CD4-positive, CD25-positive, alpha-beta regulatory T cell (primary cell): ENCODE results near the gene SLCO6A1. TPM values are rescaled to one million over a fixed set of nuclear protein-coding genes. Genes with fewer than 3 reads are reported as not detected.

Experiments used
- ATAC-seq, 2 donors: fragments of 150-1000 bp; cut with Tn5 transposase; one replicate each; pipeline ENCODE4 v1.10.0; 2021; ENCODE audit warnings: low read depth in 2 of 2, moderate number of reproducible peaks in 2 of 2, moderate library complexity in 1 of 2
- DNase-seq, 3 donors: peaks; one replicate each; pipeline versions ENCODE4 v3.0.0 to v3.0.0-alpha.2; 2012 to 2022; ENCODE audit warnings: mixed read lengths in 1 of 3
- H3K27ac ChIP-seq: one replicate; pipeline ENCODE4 v1.7.0; 2013; ENCODE audit warnings: mild to moderate bottlenecking, low read length; ENCODE audit not compliant: insufficient read depth, poor library complexity, severe bottlenecking
- H3K27me3 ChIP-seq: one replicate; pipeline ENCODE4 v1.7.0; 2013; ENCODE audit warnings: low read length; ENCODE audit not compliant: control insufficient read depth, insufficient read depth
- H3K36me3 ChIP-seq: one replicate; pipeline ENCODE4 v1.7.0; 2013; ENCODE audit warnings: mild to moderate bottlenecking, low read length, moderate library complexity; ENCODE audit not compliant: control insufficient read depth, insufficient read depth
- H3K4me1 ChIP-seq: 2 replicates; pipeline ENCODE4 v1.7.0; 2013; ENCODE audit warnings: mild to moderate bottlenecking, low read length; ENCODE audit not compliant: insufficient read depth, control insufficient read depth, poor library complexity, severe bottlenecking
- H3K4me3 ChIP-seq: one replicate; pipeline ENCODE4 v1.7.0; 2013; ENCODE audit warnings: low read depth, mild to moderate bottlenecking, low read length, moderate library complexity
- H3K9me3 ChIP-seq, 2 experiments: 1 replicate in 1 of 2; 2 replicates in 1 of 2; pipeline ENCODE4 v1.7.0; 2013; ENCODE audit warnings: low read length in 2 of 2, mild to moderate bottlenecking in 1 of 2, moderate library complexity in 1 of 2; ENCODE audit not compliant: control insufficient read depth in 2 of 2
- H3K27ac Mint-ChIP-seq, 3 donors: one replicate each; pipeline ENCODE4 v1.8.0; 2020 to 2022; ENCODE audit warnings: mild to moderate bottlenecking in 3 of 3, mixed read lengths in 3 of 3, moderate library complexity in 2 of 3
- H3K27me3 Mint-ChIP-seq: one replicate; pipeline ENCODE4 v1.8.0; 2022; ENCODE audit warnings: mild to moderate bottlenecking, mixed read lengths
- H3K36me3 Mint-ChIP-seq: one replicate; pipeline ENCODE4 v1.8.0; 2020; ENCODE audit warnings: mixed read lengths
- H3K4me1 Mint-ChIP-seq, 4 donors: one replicate each; pipeline ENCODE4 v1.8.0; 2020 to 2022; ENCODE audit warnings: mixed read lengths in 4 of 4, mild to moderate bottlenecking in 1 of 4
- H3K4me3 Mint-ChIP-seq, 4 donors: one replicate each; pipeline ENCODE4 v1.8.0; 2020 to 2022; ENCODE audit warnings: mild to moderate bottlenecking in 4 of 4, mixed read lengths in 4 of 4, moderate library complexity in 3 of 4
- H3K9me3 Mint-ChIP-seq, 7 donors: one replicate each; pipeline ENCODE4 v1.8.0; 2020 to 2022; ENCODE audit warnings: mixed read lengths in 7 of 7, mild to moderate bottlenecking in 3 of 7, moderate library complexity in 2 of 7
- polyA plus RNA-seq, 4 donors: library from polyadenylated mRNA; unstranded; fragments of 300-500 nt; fragmentation: Illumina TruSeq; gene quantifications; one replicate each; pipeline ENCODE4 v1.2.3, GENCODE V29; 2021
- total RNA-seq: library from RNA; stranded (reverse); gene quantifications from one replicate; pipeline ENCODE4 v1.2.3, GENCODE V29; 2022

The SLCO6A1 gene
- total and polyA plus RNA-seq, 5 donors from 2014 or later, result not detected

GRCh38 chr5:102537011-102537410 is 38.2 kb upstream of the SLCO6A1 start:
- H3K9me3 Mint-ChIP-seq, result peaks cover 0 to 3% (median 0%) of the 10 kb centered on the region in 7 donors
- peaks cover 9% of the 10 kb centered on the region for H3K27me3 Mint-ChIP-seq
- H3K27ac Mint-ChIP-seq, result no peak overlapping the region
- H3K9me3 ChIP-seq, result no peaks in the 10 kb centered on the region
- no peak overlapping the region for H3K27ac ChIP-seq
- DNase-seq (no peak), ATAC-seq (no peak)
- no peaks in the 10 kb centered on the region for H3K4me1 Mint-ChIP-seq
- H3K4me1 ChIP-seq, result no peaks in the 10 kb centered on the region
- H3K4me3 Mint-ChIP-seq, result no peak overlapping the region
- H3K27me3 ChIP-seq, result peaks cover 5% of the 10 kb centered on the region
- no peak overlapping the region for H3K4me3 ChIP-seq
- no peaks in the 10 kb centered on the region for H3K36me3 ChIP-seq
- no peaks in the 10 kb centered on the region for H3K36me3 Mint-ChIP-seq

- Mint-ChIP-seq H3K4me3 (no peak overlapping the region), H3K27ac (no peak overlapping the region), H3K4me1 (no peaks in the 10 kb centered on the region), H3K36me3 (no peaks in the 10 kb centered on the region), H3K27me3 (peaks cover 9% of the 10 kb centered on the region), H3K9me3 (peaks cover 0 to 3% (median 0%) of the 10 kb centered on the region in 7 donors)
- no peaks in the 10 kb centered on the region for H3K36me3 ChIP-seq
- no peak for DNase-seq
- H3K4me3 ChIP-seq, result no peak overlapping the region
- H3K4me1 ChIP-seq, result no peaks in the 10 kb centered on the region
- no peaks in the 10 kb centered on the region for H3K9me3 ChIP-seq
- no peak for ATAC-seq
- no peak overlapping the region for H3K27ac ChIP-seq
- peaks cover 5% of the 10 kb centered on the region for H3K27me3 ChIP-seq
Observed at GRCh38 chr5:102536323-102536928, 37.6 kb upstream of the SLCO6A1 start.

GRCh38 chr5:102532123-102532522 is 33.3 kb upstream of the SLCO6A1 start:
- ATAC-seq, result no peak
- Histone ChIP-seq H3K36me3 (no peaks in the 10 kb centered on the region), H3K27ac (no peak overlapping the region), H3K4me1 (no peaks in the 10 kb centered on the region), H3K9me3 (no peaks in the 10 kb centered on the region), H3K4me3 (no peak overlapping the region), H3K27me3 (no peaks in the 10 kb centered on the region)
- H3K27ac Mint-ChIP-seq, result no peak overlapping the region
- H3K4me1 Mint-ChIP-seq, result no peaks in the 10 kb centered on the region
- no peaks in the 10 kb centered on the region for H3K36me3 Mint-ChIP-seq
- DNase-seq, result no peak
- no peak overlapping the region for H3K4me3 Mint-ChIP-seq
- peaks cover 0 to 4% (median 0%) of the 10 kb centered on the region in 7 donors for H3K9me3 Mint-ChIP-seq
- no peaks in the 10 kb centered on the region for H3K27me3 Mint-ChIP-seq

GRCh38 chr5:102531506-102531905 is 32.7 kb upstream of the SLCO6A1 start:
- Histone ChIP-seq H3K36me3 (no peaks in the 10 kb centered on the region), H3K27ac (no peak overlapping the region), H3K27me3 (no peaks in the 10 kb centered on the region), H3K4me1 (no peaks in the 10 kb centered on the region), H3K9me3 (no peaks in the 10 kb centered on the region), H3K4me3 (no peak overlapping the region)
- no peak overlapping the region for H3K27ac Mint-ChIP-seq
- no peak overlapping the region for H3K4me3 Mint-ChIP-seq
- no peaks in the 10 kb centered on the region for H3K27me3 Mint-ChIP-seq
- H3K4me1 Mint-ChIP-seq, result no peaks in the 10 kb centered on the region
- ATAC-seq (no peak), DNase-seq (no peak)
- H3K36me3 Mint-ChIP-seq, result no peaks in the 10 kb centered on the region
- peaks cover 0 to 4% (median 0%) of the 10 kb centered on the region in 7 donors for H3K9me3 Mint-ChIP-seq

- Mint-ChIP-seq H3K4me3 (no peak overlapping the region), H3K27me3 (no peaks in the 10 kb centered on the region), H3K36me3 (no peaks in the 10 kb centered on the region), H3K9me3 (peaks cover 0 to 6% (median 1%) of the 10 kb centered on the region in 7 donors), H3K27ac (no peak overlapping the region), H3K4me1 (no peaks in the 10 kb centered on the region)
- ATAC-seq (no peak), DNase-seq (no peak)
- H3K27ac ChIP-seq, result no peak overlapping the region
- no peaks in the 10 kb centered on the region for H3K36me3 ChIP-seq
- H3K27me3 ChIP-seq, result no peaks in the 10 kb centered on the region
- no peak overlapping the region for H3K4me3 ChIP-seq
- H3K4me1 ChIP-seq, result no peaks in the 10 kb centered on the region
- no peaks in the 10 kb centered on the region for H3K9me3 ChIP-seq
Observed at GRCh38 chr5:102529447-102529846, 30.6 kb upstream of the SLCO6A1 start.

GRCh38 chr5:102529031-102529430 is 30.2 kb upstream of the SLCO6A1 start:
- H3K9me3 ChIP-seq, result no peaks in the 10 kb centered on the region
- Mint-ChIP-seq H3K27me3 (no peaks in the 10 kb centered on the region), H3K36me3 (no peaks in the 10 kb centered on the region), H3K27ac (no peak overlapping the region), H3K4me3 (no peak overlapping the region), H3K9me3 (peaks cover 0 to 8% (median 3%) of the 10 kb centered on the region in 7 donors), H3K4me1 (no peaks in the 10 kb centered on the region)
- H3K27me3 ChIP-seq, result no peaks in the 10 kb centered on the region
- H3K4me3 ChIP-seq, result no peak overlapping the region
- no peaks in the 10 kb centered on the region for H3K4me1 ChIP-seq
- no peaks in the 10 kb centered on the region for H3K36me3 ChIP-seq
- H3K27ac ChIP-seq, result no peak overlapping the region
- ATAC-seq (no peak), DNase-seq (no peak)

GRCh38 chr5:102528600-102528999 is 29.8 kb upstream of the SLCO6A1 start:
- Mint-ChIP-seq H3K9me3 (peaks cover 0 to 11% (median 4%) of the 10 kb centered on the region in 7 donors), H3K4me3 (no peak overlapping the region), H3K36me3 (no peaks in the 10 kb centered on the region), H3K27me3 (no peaks in the 10 kb centered on the region), H3K4me1 (no peaks in the 10 kb centered on the region), H3K27ac (no peak overlapping the region)
- no peak overlapping the region for H3K4me3 ChIP-seq
- ATAC-seq (no peak), DNase-seq (no peak)
- H3K9me3 ChIP-seq, result no peaks in the 10 kb centered on the region
- no peaks in the 10 kb centered on the region for H3K36me3 ChIP-seq
- H3K4me1 ChIP-seq, result no peaks in the 10 kb centered on the region
- H3K27me3 ChIP-seq, result no peaks in the 10 kb centered on the region
- no peak overlapping the region for H3K27ac ChIP-seq

- no peaks in the 10 kb centered on the region for H3K36me3 Mint-ChIP-seq
Observed at GRCh38 chr5:102527547-102527946, 28.7 kb upstream of the SLCO6A1 start.

More at GRCh38 chr5:102527547-102527946, 28.7 kb upstream of the SLCO6A1 start:
- DNase-seq (no peak), ATAC-seq (no peak)
- Histone ChIP-seq H3K27ac (no peak overlapping the region), H3K4me3 (no peak overlapping the region), H3K9me3 (no peaks in the 10 kb centered on the region), H3K4me1 (no peaks in the 10 kb centered on the region), H3K27me3 (no peaks in the 10 kb centered on the region), H3K36me3 (no peaks in the 10 kb centered on the region)
- Mint-ChIP-seq H3K27me3 (peaks cover 6% of the 10 kb centered on the region), H3K4me1 (peaks cover 0 to 6% (median 0%) of the 10 kb centered on the region in 4 donors), H3K4me3 (no peak overlapping the region), H3K9me3 (peaks cover 0 to 11% (median 4%) of the 10 kb centered on the region in 7 donors), H3K27ac (no peak overlapping the region)
